HG03520 (cell line): ENCODE data around the gene RIBC1.
"Not testable (repeated sequence)": the region's sequence is repeated elsewhere in the genome, so short reads cannot be mapped to it uniquely, and the experiment has no call there.

Source experiments
- ATAC-seq: cut with Tn5 transposase; IDR thresholded peaks from one replicate; pipeline ENCODE4 v1.9.1; 2021; ENCODE audit warnings: mild to moderate bottlenecking, moderate library complexity; ENCODE audit not compliant: unreplicated experiment

The RIBC1 gene

DNA sequence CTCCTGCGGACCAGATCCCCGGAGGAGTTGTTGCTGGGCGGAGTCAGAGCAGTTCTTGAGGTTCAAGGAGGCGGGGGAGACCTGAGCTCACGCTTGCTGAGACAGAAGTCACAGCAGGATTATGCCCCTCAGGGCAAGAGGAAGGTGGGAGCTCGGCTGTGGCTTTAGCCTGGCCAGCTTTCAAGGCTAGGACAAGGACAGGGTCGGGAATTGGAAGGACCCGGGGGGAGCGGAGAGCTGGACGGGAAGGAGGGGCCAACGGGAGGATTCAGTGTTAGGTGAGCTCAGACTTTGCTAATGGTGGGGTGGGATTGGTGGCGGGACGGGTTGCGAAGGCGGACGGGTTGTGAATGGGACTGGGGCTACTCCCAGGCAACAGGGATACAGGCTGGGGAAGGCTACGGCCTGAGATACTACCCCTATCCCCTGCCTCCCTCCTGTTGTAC, at the start of gene RIBC1:
Gene RIBC1, plus strand, starts transcription at position 13 of the 446 bp plus-strand sequence. CDS start 3,404 bp downstream, outside the sequence.
- no peak for ATAC-seq

DNA sequence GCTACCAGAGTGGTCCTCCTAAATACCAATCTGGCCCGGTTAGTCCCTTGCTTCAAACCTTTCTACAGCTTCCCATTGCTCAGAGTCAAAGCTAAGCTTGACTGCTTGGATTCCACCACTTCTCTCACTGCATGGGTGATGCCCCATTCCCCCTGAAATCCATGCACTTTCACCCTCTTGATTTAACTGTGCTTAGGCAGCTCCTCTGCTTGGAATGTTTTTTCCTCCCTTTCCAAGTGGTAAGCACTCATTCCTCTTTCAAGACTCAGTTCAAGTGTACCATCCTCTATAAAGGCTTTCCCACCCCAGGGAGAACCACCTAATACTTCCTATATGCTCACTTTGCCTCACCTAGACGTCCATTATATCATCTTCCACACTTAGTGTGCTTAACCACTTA, 49.4 kb upstream of the RIBC1 start:
- ATAC-seq = no peak

DNA sequence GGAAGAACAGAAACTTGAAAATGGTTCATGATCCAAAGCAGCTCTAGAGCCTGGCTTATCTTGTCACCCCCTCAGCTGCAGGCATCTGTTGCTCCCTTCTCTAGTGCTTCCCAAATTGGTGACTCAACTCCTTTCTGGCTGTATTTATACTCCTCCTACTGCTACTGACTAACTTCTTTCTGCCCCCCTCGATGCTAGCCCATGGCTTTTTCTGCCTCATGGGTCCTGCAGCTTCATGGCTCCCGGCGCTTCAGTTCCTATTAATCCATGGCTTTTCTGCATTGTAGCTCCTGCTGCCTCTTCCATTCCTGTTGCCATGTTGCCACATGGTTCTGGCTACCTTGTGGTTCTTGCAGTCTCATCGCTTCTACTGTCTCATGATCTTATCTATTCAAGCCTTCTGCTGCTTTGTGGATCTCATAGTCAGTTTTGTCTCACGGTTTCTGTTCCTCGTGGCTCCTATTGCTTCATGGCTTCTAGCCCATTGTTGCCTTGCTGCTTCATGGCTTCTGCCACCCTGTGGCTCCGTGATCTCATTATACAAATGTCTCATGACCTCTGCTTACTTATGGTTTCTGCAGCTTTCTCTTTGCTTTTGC, 48.4 kb upstream of the RIBC1 start:
- ATAC-seq = no peak

DNA sequence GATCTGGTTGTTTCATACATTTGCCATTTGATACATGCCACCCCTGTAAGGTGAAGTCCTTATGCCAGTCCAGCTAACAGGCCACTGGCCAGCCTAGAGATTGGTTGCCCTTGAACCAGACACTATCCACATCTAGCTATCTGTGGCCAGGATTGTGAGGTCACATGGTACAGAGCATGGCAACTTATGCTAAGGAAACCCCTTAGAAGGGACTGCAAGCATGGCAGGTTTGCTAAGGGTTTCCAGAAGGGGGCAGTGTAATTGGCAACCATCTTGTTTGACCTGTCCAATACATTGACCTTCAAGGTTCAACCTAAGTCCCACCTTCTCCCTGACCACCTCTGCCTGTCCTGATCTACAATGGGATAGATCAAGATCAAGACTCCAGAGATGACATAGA, 47.8 kb upstream of the RIBC1 start:
- ATAC-seq = no peak

DNA sequence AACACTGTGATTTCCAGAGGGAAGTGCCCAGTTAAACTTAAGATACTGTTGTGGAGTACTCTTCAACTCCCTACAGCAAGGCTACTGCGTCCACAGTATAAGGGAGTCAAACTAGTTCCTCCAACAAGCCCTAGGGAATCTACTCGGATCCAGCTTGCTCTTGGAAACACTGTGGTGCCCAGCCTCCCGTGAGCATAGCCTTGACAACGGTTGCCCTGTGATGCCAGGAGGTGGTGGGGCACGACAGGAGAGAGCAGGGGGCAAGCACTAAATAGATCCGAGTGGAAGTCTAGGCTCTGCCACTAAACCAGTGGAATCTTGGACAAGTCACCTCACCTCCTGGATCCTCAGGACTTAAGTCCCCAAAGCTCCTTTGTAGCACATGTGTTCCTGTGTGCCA, 45.8 kb upstream of the RIBC1 start:
- ATAC-seq = no peak

DNA sequence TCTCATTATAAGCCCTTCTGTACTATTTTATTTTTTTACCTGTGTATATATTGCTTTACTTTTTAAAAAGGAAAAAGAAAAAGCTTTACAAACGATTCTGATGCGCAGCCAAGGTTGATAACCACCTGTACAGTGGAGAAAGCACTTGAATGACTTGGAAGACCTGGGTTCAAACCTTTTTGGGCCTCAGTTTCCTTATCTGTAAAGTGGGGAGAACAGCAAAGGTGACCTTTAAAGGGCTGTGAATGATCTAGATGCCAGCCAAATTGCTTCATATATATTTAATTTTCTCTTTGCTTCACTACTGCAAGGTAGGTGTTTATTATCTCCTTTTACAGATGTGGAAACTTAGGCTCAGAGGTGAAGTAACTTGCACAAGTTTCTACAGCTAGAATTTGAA, 45.2 kb upstream of the RIBC1 start:
- no peak for ATAC-seq

DNA sequence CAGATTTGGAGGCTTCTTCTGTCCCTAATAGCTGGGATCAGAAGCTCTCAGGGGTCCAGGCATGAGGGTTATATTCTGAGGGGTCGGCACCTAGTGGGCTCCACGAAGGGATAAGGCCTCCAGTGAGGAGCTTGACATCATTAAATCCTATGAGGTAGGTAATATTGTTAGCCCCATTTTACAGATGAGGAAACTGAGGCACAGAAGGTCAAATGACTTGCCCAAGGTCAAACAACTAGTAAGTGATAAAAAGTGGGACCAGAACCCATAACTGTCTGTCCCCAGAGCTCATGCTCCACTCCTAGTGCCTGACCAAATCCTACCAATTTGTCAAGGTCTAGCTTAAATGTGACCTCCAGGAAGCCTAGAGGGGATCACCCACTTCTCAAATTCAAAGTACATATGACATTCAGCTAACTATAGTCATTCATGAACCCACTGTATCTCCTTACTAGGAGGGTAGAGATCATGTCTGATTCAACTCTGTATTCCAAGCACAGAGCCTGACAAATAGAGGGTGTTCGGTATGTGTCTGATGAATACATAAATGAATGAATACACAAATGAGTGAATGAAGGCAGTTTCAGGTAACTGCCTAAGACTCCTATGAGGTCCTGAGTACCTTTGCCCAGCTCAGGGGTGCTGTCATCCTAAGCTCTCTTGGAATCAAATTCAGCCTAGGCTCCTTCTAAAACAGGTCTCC, 43.5 kb upstream of the RIBC1 start:
- ATAC-seq = no peak

DNA sequence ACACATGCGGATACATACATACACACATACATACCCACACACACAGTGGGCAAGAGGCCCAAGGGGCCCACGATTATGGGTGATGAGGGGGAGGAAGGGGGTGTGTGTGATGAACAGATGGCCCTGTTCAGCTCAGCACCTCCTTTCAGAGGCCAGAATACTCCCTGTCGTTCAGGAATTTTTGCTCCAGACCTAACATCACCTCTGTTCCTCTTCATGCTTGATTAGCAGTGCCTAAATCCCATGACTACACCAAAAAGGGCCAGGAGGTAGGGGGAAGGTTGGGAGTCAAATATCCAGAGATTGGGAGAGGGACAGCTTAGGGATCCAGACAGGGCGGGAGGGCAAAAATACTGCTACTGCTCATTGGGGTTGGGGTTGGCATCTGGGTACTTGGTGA, 42.9 kb upstream of the RIBC1 start:
- no peak for ATAC-seq

DNA sequence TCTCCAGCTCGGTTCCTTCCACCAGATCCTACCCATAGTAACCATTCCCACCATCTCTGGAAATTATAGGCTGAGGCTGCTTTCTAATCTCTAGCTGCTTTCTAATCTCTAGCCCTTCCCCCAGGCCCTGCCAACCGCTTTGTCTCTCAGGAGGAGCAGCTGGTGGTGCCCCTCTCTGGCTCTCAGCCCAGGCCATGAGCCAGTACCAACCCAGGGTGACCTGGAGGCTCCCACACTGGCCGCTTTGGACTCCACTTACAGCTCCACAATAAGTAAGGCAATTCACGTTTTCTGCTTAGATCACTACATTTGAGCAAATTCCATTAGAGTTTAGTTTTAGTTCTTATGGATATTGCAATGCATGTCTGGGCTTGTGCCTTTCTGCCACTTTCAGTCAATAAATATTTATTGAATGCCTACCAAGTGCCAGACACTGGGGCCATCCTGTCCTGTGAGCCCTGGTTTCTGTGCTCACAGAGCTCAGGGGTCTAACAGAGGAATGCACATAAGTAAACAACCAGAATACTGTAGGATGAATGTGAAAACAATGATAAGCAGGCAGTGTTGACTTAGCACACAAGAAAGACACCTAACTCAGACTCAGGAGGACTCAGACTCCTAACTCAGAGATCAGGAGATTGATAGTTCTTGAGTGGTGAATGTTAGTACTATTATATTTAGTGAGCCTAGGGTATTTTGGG, 39.1 kb upstream of the RIBC1 start:
- ATAC-seq = no peak

DNA sequence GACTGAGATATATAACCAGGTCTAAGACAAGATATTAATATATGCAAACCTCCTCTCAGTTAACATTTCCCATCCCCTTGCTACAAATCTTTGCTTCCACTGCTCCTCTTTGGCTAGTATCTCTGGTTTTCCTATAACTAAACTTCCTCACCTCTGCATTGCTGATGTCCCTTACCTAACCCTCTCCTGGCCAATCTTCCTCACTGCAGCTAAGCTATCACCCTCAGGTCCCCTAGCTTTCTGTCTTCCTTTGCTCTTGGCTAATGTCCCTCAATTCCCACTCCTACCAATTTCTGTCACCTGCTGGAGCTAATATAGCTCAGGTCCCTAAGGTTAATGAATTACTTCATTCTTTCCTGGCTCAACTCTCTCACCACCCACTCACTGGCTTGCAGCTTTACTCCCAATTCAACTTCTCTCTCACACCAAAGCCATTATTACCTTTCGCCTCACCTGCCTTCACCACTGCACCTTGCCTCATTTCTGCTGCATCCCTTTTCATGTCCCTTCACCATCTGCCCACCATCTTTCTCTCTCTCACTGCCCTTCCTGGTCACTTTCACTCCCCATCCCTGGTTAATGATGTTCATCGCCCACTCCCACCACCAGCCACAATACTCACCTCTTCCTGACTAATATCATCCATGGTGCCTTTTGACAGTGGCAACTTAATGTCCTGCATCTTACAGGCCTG, 26.9 kb upstream of the RIBC1 start:
- no peak for ATAC-seq

DNA sequence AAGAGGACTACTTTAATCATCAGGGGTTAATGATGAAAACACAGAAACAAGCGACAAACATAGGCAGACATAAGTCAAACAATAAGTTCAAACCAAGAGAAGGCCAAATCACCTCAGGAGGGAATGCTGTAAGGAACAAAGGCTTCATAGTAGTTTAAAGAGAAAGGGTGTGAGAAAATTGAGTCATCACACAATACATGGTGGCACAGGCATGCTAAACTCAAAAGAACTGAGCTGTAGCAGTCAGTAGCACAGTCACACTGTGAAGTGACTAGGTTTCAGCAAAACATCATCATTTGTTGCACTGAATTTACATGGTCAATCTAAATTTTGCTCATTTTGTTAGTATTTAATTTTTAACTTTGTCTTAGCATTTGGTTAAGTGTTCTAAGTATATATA, 24.5 kb upstream of the RIBC1 start:
- ATAC-seq = no peak

DNA sequence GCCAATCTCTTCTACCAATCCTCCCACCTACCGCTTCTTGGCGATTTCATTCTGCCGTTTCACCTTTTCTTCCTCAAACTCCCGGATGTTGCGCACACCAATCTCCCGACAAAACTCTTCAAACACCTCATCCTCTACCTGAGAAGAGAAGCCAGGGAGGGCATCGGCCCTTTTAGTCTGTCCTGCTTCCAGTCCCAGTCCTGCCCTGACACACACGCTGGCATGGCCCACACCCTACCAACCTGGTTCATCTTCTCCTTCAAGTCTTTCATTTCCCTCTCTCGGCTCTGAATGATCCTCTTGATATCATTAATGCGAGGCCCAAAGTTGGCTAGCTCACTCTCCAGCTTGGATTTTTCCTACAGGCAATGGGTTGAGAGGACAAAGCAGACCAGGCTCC, 19.1 kb upstream of the RIBC1 start:
- no peak for ATAC-seq

DNA sequence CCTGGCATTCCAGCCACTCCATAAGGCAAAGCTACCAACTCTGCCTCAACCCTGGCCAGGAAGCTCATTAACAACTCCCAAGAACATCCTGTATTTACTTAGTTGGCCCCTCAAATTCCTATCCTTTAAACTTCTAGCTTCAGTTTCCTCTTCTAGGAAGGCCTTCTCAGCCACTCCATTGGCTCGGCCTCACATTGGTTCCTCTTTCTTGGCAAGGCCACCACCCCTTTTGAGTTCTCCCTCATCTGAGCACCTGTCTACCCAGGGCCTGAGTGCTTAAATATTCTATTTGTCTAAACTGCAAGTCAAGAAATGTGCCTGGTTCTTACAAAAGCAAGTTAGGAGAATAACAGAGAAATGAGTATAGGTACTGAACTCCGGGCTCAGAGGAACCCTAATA, 10.2 kb upstream of the RIBC1 start:
- no peak for ATAC-seq

DNA sequence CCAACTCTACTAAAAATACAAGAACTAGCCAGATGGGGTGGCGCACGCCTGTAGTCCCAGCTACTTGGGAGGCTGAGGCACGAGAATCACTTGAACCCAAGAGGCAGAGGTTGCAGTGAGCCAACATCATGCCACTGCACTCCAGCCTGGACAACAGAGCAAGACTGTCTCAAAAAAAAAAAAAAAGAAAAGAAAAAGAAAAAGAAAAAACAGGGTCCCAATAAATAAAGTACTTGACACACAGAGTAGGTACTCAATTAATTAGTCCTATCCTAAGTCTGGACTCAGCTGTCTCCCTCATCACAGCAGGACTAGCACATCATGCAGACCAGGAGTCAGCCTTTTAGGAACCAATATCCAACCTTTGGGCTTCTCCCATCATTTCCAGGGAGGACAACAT, 2.3 kb upstream of the RIBC1 start:
- ATAC-seq = not testable (repeated sequence)

DNA sequence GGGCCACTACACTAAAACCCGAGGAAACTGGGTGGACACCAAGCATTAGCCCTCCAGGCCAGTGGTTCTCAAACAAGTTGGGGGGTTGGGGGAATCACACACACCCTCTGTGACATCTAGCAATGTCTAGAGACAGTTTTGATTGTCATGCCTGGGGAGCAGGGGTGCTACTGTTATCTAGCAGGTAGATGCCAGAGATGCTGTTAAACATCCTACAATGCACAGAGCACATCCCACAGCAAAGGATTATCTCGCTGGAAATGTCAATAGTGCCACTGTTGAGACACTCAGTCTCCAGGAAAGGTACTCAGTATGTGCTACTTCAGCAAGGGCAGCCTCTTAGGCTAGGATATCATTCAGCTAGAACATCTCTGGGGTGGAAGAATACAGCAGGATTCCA, 1.5 kb upstream of the RIBC1 start:
- ATAC-seq = no peak

DNA sequence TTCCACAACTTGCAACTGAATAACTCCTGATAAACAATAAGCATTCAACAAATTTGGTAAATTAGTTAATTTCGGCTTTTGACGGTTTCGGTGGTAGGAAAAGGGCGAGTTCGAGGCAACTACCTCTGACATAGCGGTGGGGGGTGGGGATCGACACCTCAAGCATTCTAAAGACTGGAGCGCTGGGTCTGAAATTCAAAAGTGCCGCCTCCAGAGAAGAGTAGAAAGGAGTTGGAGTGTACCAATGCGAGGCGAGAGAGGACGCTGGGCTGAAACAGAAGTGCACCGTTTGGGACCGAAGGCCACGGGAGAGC, 944 bp upstream of the RIBC1 start:
- ATAC-seq = peak; percentile 10

DNA sequence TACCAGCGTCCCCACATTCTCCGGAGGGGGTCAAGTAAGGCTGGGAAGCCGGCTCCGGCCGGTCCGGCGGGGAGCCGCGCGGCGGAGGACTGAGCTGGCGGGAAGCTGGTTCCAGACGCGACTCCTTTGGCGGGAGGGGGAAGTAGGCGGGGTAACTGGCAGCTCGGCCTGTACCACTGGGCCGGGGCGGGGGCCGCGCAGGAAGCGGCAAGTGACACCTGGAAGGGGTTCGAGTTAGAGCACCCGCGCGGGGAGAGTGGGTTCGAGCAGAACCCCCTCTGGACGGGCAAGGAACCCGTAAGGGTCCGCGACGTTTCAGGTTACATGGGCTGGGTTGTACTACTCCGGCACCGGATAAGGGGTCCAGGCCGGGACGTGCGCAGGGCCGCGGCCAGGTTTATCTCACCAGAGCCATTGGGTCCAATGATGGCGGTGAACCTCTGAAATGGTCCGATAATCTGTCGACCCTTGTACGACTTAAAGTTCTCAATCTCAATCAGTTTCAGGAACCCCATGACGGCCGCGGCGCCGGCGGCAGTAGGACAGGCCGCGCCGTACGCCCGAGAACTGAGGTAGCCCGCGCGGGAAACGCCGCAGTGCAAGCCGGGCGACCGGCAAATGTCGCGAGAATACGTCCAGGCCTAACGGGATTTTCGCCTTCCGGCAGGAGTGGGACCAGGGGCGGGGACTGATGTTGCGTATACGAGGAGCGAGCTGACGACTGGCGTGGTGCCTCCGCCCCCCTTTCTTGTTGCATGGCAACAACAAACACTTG, 400 bp upstream of the RIBC1 start, which contains the start of gene SMC1A:
Gene SMC1A, minus strand, starts transcription at position 569 of the 775 bp plus-strand sequence. Its CDS starts 54 bp downstream, at position 515.
- ATAC-seq = peak; percentile 93

DNA sequence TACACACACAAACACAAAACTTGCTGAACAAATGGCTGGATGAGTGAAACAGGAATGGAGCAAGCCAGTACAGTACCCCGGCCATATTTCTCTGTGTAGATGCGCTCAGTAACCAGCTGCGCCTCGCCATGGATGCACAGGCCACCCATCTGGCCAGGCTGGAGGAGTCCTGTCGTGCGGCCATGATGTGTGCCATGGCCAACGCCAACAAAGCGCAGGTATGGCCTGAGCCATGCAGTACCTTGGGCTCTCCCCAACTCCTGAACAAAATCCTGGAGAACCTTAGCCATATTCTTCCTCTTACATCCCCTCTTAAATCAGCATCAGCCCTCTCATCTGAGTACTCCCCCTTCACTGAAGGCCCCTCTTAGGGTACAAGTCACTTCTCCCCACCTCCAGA, 7.1 kb downstream of the RIBC1 start:
- ATAC-seq = no peak

DNA sequence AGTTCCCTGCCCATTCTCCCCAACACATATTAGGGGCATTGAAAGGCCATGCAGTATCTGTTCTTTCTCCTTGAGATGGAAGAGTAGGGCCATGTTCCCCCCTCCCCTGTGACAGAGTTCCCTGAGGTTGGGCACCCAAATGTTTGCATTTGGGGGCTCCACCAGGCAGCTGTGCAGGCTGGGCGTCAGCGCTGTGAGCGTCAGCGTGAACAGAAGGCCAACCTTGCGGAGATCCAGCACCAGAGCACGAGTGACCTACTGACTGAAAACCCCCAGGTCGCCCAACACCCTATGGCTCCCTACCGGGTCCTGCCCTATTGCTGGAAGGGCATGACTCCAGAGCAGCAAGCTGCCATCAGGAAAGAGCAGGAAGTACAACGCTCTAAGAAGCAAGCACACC, 7.6 kb downstream of the RIBC1 start:
- no peak for ATAC-seq

DNA sequence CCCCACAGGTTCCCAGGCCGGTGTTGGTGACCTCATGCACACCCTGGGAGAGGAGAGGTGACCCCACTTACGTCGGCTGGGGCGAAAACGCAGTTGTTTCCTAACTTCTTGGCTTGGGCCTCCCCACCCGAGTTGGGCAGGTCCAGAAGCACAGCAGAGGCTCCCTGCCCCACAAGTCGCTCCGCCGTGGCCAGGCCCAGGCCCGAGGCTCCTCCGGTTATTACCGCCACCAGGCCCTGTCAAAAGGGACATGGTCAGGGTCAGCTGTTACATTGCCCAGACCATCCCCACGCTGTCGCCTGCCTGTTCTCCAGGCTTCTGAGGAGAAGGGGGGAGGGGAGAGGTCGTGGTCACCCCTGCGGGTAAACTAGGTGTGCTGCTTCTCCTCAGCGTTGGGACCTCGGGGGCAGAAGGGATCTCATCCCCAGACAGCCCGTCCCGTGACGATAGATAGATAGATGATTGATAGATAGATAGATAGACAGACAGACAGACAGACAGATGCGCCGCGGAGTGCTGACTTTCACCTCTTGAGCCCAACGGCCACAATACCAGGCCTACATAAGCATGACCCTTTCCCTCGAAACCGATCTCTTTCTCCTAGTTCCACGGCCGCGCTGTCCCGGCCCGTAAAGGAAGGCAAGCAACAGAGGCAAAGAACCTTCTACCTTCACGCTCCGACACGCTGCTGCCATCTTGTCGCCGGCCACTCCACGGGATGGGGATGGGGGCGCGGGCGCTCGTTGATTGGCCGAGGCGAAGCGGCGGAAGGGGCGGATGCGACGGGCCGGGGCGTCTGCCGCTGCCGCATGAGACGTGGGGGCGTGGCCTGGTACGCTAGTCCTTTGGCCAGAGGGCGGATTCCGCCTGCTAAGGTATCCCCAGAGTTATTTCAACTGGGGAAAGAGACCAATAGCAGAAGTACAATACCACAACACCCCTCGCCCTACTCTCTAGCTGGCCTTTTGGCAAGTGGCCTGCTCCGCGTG, 11.3 kb downstream of the RIBC1 start, which contains the start of gene HSD17B10:
Gene HSD17B10, minus strand, starts transcription at position 720 of the 989 bp plus-strand sequence. Its CDS starts 25 bp downstream, at position 695.
- ATAC-seq = peak; percentile 83
